Fibroblast of peridontal ligament (primary cell): Measurements from ENCODE around the gene CCDC159.
"Not testable (repeated sequence)": the region's sequence is repeated elsewhere in the genome, so short reads cannot be mapped to it uniquely, and the experiment has no call there.

Source experiments
- DNase-seq: peaks from one replicate; pipeline ENCODE4 v3.0.0-alpha.2; 2010; ENCODE audit errors: extremely low read depth

CCDC159 gene

DNA sequence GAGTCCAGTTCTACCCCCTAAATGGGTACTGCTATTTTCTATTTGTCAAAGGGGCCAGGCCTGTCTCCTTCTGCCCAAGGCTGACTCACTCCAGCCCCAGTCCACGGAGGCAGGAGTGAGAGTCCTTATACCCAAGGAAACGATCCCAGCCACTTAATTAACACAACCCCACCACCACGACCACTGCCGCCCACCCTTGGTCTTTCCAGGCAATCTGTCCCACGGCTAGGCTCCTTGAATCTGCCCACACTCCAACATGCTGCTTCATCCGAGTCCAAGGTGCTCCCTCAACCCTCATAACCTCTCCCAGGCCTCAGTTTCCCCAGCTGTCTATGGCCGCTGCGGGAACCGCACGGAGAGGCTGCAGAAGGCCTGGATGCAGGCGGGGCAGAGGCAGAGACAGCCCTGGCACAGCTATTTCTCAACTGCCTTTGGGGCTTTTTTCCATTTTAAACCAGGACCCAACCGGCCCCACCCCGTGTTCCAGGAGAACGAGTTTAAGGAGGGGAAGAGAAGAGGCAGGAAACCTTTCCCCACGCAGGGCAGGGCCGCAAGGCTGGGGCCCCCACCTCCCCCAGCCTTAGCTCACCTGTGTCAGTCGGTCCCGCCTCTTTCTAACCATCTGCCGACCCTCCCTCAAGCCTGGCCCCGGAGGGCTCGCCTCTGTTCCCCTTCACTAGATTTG, 7.6 kb upstream of the CCDC159 start:
- DNase-seq, result no peak

DNA sequence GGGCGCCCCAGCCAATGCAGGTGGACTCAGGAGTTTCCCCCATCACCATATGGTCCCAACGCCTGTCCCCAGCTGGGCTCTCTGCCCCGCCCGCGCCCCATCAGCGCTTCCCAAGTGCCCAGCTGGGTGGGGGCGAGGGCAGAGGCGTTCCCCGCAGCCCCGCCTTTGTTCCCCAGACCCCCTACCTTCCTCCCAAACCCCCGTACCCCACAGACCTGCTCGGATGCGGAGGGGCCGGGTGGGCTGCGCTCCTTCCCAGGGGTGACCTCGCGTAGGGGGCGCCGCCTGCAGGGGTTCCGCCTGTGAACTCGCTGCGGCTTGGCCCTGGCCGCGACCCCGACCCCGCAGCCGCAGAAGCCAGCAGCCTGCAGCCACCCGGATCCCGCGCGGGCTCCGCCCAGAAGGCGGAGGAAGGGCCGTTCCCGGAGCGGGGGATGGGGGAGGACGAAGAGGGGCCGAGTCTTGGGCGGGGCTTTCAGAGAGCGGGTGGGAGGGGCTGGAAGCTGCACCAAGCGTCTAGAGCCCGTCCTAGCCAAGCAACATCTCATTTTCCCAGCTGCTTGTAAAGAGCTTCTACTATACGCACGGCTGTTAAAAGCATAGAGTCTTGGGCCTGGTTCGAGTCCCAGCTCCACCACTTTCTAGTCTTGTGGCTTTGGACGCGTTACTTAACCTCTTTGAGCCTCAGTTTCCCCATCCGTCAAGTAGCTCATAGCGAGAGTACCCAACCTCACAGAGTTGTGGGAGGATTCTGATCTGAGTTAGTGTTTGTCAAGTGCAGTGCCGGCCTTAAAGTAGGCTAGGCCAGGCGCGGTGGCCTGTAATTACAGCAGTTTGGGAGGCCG, 6.8 kb upstream of the CCDC159 start, which contains the start of gene RAB3D:
TSS of gene RAB3D (minus strand) at position 404 of the 845 bp plus-strand sequence. CDS start 2,258 bp downstream, outside the sequence.
- peak; percentile 85 for DNase-seq

DNA sequence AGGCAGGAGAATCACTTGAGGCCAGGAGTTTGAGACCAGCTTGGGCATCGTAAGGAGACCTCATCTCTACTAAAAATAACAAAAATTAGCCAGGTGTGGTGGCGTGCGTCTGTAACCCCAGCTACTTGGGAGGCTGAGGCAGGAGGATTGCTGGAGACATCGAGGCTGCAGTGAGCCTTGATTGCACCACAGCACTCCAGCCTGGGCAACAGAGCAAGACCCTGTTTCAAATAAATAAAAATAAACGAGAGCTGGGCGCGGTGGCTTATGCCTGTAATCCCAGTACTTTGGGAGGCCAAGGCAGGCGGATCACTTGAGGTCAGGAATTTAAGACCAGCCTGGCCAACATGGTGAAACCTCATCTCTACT, 6.2 kb upstream of the CCDC159 start:
- DNase-seq, result not testable (repeated sequence)

DNA sequence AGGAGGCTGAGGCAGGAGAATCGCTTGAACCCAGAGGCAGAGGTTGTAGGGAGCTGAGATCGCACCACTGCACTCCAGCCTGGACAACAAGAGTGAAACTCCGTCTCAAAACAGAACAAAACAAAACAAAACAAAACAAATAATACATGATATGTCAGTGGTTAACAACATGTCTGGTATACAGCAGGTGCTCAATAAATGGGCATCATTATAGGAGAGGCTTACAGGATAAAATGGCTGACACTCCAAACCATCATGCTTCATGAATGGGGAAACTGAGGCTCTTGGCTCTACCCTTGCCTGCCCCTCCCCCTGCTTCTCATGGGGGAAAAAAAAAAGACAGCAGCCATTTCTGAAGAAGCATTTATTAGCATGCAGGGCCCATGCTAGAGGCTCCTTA, 3.9 kb upstream of the CCDC159 start:
- DNase-seq, result no peak

DNA sequence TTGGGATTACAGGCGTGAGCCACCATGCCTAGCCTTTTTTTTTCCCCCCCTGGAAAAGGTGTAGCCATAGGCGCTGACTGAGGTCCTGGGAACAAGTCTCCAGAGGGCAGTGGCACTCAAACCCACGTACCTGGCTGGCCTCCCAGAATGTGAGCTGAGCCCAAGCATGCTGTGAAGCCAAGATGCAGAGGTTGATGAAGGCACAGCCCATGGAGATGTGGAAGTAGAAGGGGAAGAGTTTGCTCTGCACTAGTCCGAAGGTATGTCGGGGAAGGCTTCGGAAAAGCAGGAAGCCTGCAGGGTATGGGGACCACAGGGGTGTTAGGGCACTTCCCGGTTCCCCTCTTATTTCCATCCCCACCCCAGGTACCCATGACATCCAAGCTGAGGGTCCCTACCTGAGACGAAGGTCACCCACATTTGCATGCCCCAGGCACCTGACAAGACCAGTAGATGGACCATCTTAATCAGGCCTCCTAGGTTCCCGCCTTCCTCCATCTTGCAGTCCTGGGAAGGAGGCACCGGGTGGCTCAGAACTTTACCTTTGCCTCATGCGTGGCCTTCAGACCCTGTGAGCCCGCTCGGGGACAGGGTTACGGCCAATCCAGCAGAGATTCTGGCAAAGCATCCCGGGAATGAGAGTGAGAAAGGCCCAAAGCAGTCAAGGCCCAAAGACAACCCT, 1.1 kb upstream of the CCDC159 start:
- no peak for DNase-seq

DNA sequence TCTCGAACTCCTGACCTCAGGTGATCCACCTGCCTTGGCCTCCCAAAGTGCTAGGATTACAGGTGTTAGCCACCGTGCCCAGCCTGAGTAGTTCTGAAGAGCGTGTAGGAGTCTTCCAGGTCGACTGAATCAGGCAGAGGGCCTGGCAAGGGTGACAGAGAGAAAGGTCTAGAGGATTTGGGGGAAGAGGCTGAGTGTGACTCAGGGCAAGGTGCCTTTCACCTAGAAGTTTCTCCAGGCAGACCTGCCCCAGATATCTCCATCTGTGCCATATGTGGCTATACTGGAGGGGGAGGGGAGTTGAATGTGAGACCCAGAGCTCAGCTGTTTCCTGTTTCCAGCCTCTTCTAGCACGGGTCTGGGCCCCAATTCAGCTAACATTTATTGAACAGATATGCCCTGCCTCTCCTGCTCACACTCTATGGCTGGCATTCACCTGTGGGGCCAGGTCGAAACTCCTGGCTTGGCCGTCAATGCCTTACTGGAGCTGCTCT, 1.3 kb downstream of the CCDC159 start:
- no peak for DNase-seq

DNA sequence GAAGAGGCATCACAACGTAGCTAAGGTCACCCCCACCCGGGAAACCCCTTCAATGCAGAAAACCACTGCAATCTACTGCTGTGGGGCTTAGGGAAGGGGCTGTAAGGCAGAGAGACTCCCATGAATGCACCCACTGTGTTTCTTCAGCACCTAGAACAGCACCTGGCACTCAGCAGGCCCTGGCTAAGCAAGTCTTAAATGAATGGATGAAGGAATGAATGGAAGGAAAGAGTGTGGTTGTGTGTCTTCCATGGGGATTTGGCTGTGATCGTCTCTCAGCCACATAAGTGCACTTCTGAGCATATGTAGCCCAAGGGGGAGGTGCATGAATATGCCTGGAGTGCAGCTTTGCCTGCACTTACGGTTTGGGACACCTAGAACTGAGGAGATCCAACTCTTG, 2.9 kb downstream of the CCDC159 start:
- DNase-seq, result no peak

DNA sequence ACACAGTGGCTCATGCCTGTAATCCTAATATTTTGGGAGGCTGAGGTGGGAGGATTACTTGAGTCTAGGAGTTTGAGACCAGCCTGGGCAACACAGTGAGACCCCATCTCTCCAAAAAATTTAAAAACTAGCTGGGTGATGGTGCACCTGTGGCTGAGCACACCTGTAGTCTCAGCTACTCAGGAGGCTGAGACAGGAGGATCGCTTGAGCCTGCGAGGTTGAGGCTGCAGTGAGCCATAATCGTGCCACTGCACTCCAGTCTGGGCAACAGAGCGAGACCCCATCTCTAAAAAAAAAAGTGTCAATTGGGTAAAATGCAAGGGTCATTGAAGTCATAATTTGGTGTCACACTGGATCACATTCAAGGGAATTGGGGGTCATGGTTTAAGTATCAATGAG, 7.8 kb downstream of the CCDC159 start:
- not testable (repeated sequence) for DNase-seq

DNA sequence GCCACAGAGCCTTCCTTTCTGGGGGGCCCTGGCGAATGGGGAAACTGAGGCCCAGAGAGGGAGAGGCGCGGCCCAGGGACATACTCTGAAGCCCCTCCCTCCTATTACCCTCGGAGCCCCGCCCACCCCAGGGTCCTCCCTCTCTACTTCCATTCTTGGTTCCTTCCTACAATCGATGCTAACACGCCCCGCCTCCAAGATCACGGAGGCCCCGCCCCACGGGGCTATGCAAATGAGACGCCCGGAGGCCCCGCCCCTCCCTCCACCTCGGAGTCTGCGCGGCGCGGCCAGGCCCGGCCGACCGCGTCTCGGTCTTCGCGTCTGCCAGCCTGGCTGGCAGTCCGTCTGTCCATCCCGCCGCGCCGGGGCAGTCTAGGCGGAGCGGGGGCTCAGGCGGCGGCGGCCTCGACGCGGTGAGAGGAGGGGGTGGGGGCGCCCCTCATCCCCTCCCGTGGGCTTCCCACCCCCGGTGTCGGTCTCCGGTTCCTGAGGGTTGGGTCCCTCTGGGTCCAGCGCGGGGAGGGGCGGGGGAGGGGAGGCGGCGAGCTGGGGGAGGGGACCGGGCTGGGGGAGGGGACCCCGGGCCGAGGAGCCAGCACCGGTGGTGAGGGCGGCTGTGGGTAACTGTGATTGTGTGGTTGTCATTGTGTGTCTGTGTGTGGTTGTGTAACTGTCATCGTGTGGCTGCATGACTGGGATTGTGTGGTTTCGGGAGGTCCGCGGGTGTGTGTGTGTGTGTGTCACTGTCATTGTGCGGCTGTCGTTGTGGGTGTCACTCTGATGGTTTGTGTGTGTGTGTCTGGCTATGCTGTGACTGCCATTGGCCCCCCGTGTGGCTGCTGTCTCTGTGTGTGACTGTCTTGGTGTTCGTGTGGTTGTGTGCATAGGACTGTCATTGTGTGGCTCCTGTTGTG, 9.1 kb downstream of the CCDC159 start, which contains the start of gene PLPPR2:
TSS of gene PLPPR2 (plus strand) at position 273 of the 914 bp plus-strand sequence. CDS start 2,242 bp downstream, outside the sequence.
- DNase-seq, result peak; percentile 78

DNA sequence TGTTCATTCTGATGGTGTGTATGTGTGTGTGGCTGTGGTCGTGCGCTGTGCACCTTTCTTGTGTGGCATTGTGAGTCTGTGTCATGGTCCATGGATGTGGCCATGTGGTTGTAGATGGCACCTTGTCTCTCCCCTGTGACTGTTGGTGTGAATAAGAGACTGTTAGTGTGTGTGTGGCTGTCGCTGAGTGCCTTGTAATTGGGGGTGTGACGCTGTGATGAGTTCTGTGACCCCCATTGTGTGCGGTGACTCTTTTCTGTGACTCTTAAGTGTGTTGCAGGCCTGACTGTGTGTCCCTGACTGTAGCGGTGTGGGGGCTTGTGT, 9.7 kb downstream of the CCDC159 start:
- no peak for DNase-seq

DNA sequence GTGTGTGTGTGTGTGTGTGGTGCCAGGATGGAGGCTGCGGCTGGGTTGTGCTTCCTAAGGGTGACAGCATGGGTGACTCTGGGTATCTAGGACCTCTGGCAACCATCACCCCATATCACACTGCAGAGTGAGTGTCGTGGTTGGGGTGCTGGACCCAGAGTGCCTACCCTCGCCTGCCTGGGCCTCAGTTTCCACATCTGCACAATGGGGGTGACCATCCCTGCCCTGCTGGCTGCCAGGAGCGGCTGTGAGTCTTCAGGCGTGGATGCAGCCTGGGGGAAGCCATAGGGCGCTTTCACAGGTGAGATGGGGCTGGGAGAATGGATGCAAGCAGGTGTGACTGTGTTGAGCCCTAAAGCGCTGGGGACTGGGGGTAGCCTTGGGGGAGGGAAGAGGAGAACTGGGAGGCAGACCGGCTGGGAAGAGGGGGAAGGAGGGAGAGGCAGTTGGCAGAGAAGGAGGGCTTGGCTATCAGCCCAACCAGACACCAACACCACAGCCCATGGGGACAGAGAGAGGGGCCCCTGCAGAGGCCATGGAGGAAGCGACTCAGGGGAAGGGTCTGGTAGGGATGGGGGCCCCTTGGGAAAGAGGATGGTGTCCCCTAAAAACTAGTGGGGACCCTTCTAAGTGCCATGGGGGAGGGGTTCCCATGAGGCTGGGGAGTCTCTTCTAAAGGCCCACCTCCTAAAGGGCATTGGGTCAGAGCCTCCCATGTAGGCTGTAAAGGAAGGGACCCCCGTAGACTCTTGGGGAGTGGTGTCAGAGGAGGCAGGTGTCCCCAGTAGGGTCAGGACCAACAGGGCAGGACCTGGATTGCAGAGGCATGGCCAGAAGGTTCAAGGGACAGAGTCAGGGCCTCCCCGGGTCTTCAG, 10.6 kb downstream of the CCDC159 start:
- DNase-seq, result no peak

DNA sequence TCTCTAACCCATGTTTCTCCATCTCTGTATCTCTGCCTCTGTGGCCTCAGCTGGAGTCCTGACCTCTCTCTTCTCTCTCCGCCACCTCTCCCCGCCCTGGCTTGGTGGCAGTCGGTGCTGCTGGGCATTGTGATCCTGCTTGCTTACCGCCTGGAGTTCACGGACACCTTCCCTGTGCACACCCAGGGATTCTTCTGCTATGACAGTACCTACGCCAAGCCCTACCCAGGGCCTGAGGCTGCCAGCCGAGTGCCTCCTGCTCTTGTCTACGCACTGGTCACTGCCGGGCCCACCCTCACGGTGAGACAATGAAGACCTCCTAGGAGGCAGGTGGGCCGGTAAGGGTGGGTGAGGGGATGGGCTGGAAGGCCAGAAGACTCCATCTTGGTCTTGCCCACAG, 13.1 kb downstream of the CCDC159 start:
- no peak for DNase-seq

DNA sequence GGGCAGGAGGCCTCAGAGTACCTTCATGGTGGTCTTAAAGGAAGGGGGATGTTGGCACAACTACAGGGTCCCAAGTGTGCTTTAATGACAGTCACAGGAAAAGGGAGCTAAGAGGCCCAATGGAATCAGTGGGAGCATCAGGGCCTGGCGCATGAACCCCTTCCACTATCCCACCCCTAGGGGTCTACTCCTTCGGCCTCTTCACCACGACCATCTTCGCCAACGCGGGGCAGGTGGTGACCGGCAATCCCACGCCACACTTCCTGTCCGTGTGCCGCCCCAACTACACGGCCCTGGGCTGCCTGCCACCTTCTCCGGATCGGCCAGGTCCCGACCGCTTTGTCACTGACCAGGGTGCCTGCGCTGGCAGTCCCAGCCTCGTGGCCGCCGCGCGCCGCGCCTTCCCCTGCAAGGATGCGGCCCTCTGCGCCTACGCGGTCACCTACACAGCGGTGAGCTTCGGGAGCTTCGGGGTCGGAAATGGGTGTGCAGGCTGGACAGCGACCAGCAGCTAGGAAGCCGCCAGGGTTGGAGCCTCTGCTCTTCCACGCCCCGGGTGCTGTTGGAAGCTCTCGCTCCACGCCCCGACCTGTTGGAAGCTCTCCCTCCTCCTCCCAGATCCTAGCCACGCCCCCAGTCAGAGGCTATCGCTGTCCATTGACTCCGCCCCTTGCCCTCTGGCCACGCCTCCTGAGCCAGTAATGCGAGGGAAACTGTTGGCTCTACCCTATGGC, 14.9 kb downstream of the CCDC159 start:
- no peak for DNase-seq

DNA sequence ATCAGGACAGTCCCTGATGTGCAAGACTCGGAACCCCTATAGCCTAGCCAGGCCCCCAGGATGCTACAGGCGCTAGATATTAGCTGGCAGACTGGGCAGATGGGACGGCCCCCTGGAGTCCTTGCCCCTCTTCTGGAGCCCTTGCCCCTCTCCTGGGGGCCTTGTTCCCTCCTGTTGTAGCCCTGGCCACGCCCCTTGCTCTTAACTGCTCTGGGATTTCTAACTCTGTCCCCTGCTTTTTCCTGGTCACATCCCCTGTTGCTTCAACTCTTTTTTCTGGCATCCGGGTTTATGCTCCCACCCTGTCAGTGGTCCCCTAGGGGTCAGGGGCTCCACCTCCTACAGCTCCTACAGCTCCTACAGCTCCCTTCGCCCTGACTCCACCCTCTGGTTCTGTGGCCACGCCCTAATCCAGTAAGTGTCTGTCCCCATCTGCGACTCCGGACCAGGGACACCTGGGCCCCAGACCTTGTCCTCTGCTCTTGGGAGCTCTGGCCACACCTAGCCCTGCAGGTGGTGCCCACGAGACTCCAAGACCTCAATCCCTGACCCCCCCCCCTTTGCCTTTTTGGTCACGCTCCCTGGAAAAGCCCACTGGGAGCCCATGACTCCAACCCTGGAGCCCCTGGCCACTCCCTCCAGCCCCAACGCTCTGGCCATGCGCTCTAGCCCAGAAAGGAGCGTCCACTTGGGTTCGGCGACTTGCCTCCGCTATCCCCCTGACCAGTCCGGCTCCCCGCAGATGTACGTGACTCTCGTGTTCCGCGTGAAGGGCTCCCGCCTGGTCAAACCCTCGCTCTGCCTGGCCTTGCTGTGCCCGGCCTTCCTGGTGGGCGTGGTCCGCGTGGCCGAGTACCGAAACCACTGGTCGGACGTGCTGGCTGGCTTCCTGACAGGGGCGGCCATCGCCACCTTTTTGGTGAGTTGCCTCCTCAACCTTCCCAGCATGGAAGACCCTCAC, 15.7 kb downstream of the CCDC159 start:
- DNase-seq, result no peak

DNA sequence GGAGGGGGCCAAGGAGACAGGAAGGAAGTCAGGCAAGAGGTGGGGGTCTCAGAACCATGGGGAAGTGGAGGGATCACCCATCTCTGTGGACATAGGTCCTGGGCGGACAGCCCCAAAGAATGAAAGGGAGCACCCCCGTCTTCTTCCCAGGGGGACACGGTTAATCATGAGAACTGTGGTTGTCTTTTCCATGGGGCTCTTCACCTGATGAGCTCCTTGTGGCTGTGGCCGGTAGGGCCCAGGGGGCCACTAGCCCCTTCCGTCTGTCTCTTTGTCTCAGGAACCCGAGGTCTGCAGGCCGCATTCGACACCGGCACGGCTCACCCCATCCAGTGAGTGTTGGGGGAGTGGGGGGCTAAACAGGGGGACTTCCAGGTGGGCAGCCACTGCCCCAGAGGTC, 17.6 kb downstream of the CCDC159 start:
- no peak for DNase-seq

DNA sequence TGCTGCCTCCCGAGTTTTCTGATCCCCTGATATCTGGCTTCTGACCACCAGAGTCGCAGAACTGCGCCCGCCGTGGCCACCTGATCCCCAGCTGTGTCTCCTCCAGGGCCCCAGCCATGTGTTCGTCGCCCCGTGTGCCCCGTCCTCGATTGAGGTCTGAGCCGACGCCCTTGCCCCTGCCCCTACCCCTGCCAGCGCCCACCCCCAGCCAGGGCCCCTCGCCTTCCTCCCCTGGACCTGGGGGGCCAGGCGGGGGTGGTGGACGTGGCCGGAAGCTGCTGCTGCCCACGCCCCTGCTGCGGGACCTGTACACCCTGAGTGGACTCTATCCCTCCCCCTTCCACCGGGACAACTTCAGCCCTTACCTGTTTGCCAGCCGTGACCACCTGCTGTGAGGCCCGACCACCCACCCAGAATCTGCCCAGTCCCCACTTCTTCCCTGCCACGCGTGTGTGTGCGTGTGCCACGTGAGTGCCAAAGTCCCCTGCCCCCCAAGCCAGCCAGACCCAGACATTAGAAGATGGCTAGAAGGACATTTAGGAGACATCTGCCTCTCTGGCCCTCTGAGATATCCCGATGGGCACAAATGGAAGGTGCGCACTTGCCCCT, 18.1 kb downstream of the CCDC159 start:
- no peak for DNase-seq

DNA sequence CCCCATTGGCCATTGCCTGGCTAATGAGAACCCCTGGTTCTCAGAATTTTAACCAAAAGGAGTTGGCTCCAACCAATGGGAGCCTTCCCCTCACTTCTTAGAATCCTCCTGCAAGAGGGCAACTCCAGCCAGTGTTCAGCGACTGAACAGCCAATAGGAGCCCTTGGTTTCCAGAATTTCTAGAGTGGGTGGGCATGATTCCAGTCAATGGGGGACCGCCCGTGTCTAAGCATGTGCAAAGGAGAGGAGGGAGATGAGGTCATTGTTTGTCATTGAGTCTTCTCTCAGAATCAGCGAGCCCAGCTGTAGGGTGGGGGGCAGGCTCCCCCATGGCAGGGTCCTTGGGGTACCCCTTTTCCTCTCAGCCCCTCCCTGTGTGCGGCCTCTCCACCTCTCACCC, 18.6 kb downstream of the CCDC159 start:
- DNase-seq, result no peak

DNA sequence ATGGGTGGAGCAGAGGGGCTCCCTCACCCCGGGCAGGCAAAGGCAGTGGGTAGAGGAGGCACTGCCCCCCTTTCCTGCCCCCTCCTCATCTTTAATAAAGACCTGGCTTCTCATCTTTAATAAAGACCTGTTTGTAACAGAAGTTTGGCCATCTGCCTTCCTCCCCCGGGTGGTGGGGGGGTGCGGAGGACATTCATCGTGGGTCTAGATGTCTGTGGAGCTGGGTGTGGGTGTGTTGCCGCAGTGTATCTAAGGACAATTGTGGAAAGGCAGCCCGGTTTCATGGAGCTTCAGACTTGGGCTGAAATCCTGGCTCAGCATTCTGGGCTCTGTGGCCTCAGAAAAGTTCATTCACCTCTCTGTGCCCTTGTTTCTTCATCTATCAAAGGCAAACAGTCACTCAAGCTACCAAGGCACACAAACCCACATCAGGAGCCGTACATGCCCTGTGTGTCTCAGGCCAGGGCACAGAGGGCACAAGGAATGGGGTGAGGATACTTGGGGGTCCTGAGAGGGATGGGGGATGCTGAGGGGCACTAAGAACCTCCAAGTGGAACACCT, 19.3 kb downstream of the CCDC159 start:
- no peak for DNase-seq
